NCI-H526 (cell line): ENCODE measurements around the gene CCDC157.
"Not testable (repeated sequence)": the region's sequence is repeated elsewhere in the genome, so short reads cannot be mapped to it uniquely, and the experiment has no call there.

Experiments
- DNase-seq, 2 experiments: peaks; one replicate each; lab custom pipeline; 2025; lab: John Stamatoyannopoulos, UW

Gene CCDC157

GRCh38 chr22:30392661-30393321 lies 36.0 kb downstream of the CCDC157 start:
- DNase-seq: peak in 1 of 2 experiments; percentile 40

GRCh38 chr22:30393322-30393680 lies 36.5 kb downstream of the CCDC157 start:
- DNase-seq: no peak

GRCh38 chr22:30393885-30394284 lies 37.1 kb downstream of the CCDC157 start:
- no peak for DNase-seq

- peak; percentile 43 to 88 for DNase-seq
Observed at GRCh38 chr22:30396871-30397655, 40.3 kb downstream of the CCDC157 start, which contains the start of gene SEC14L2. TSS of gene SEC14L2 (plus strand) at chr22:30397018. CDS start at chr22:30397117, 99 bp downstream.

- DNase-seq: no peak
Observed at GRCh38 chr22:30397656-30398635, 41.1 kb downstream of the CCDC157 start.

GRCh38 chr22:30398685-30399680 lies 42.2 kb downstream of the CCDC157 start:
- DNase-seq: no peak

GRCh38 chr22:30399718-30400117 lies 42.9 kb downstream of the CCDC157 start:
- DNase-seq: no peak

- DNase-seq: no peak
Observed at GRCh38 chr22:30400159-30400558, 43.4 kb downstream of the CCDC157 start.

GRCh38 chr22:30401024-30401423 lies 44.2 kb downstream of the CCDC157 start:
- DNase-seq: not testable (repeated sequence)

- DNase-seq: no peak
Observed at GRCh38 chr22:30402028-30402765, 45.4 kb downstream of the CCDC157 start.

- not testable (repeated sequence) for DNase-seq
Observed at GRCh38 chr22:30402766-30403104, 45.9 kb downstream of the CCDC157 start.

- peak in 1 of 2 experiments; percentile 66 for DNase-seq
Observed at GRCh38 chr22:30404307-30404706, 47.5 kb downstream of the CCDC157 start.

- no peak for DNase-seq
Observed at GRCh38 chr22:30405731-30406130, 48.9 kb downstream of the CCDC157 start.

- DNase-seq: no peak
Observed at GRCh38 chr22:30406400-30406799, 49.6 kb downstream of the CCDC157 start.

- no peak for DNase-seq
Observed at GRCh38 chr22:30408388-30409102, 51.7 kb downstream of the CCDC157 start.

GRCh38 chr22:30411780-30412179 lies 55.0 kb downstream of the CCDC157 start:
- no peak for DNase-seq

- no peak for DNase-seq
Observed at GRCh38 chr22:30413001-30413400, 56.2 kb downstream of the CCDC157 start.

GRCh38 chr22:30413745-30414524 lies 57.1 kb downstream of the CCDC157 start:
- no peak for DNase-seq

- DNase-seq: no peak
Observed at GRCh38 chr22:30414525-30415047, 57.8 kb downstream of the CCDC157 start.
